ENCODE results near the gene WDR48. TPM values are rescaled to one million over a fixed set of nuclear protein-coding genes. Genes with fewer than 3 reads are reported as not detected.

WDR48 gene
- total RNA-seq, 3 donors from 2014 or later: 33.0 to 46.8 (median 37.5) TPM

DNA sequence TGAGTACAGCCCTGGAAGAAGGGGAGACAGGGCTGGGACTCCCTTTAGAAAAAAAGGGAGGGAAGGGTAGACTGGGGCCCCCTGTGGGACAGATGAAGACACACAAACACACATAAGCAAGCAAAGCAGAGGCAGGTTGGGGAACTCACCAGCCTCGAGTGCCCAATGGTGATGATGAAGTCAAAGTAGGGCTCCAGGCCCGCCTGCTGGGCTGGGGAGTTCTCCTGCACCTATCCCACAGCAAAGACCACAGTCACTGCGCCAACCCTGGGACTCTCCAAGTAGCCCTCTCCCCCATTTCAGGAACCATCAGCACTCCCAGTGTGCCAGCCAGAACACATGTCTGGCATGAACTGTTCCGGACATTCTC, 51.5 kb downstream of the WDR48 start:
- intact Hi-C loops (cut with DNase I, micrococcal nuclease): no loop called here
- H3K36me3 ChIP-seq (ENCODE audit: low read depth): no peaks in the 10 kb centered on the region
- peaks cover 37% of the 10 kb centered on the region for H3K4me1 ChIP-seq (ENCODE audit: low read depth)
- ATAC-seq (no peak), DNase-seq (no peak)
- TF ChIP-seq CTCF (IDR thresholded peaks at IDR 0.05): no peak
- no peak overlapping the region for H3K4me3 ChIP-seq
- H3K9me3 ChIP-seq: no peaks in the 10 kb centered on the region

- Histone ChIP-seq H3K9me3 (no peaks in the 10 kb centered on the region), H3K4me1 (ENCODE audit: low read depth) (peaks cover 37% of the 10 kb centered on the region), H3K36me3 (ENCODE audit: low read depth) (no peaks in the 10 kb centered on the region), H3K4me3 (no peak overlapping the region)
- DNase-seq (no peak), ATAC-seq (no peak)
- intact Hi-C loops (cut with DNase I, micrococcal nuclease): no loop called here
- no peak for TF ChIP-seq CTCF (IDR thresholded peaks at IDR 0.05)
Measured at GRCh38 chr3:39103791-39104552, 52.2 kb downstream of the WDR48 start.

DNA sequence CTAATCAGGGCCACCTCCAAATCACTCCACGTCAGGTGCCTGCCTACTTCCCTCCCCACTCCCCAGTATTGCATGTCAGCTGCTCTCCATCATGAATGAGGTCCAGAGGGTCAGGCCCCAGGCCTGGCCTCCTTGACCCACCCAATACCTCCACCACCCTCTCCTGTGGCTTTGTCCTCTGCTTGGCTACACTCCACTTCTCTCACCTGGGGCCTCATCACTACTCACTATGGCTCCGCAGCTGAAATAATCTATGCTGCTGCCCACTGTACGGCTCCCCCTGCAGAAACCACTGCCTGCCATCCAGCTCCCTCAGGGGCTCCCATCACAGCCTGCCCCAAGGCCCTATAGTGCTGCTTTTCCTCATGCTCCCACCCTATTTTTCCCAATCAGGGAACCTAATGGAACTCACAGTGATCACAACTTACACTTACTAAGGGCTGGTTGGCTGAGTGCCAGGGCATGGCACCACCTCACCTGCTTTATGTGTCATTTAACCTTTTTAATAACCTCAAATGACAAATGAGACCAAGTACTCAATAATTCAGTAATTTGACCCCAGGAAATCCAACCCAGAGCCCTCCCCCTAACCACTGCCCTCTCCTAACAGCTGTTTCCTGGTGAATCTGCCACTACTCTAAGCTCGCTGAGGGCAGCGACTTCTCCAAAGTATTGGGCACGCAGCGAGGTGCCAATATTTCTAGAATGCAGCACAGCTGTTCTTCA, 53.3 kb downstream of the WDR48 start:
- Histone ChIP-seq H3K4me3 (no peak overlapping the region), H3K36me3 (ENCODE audit: low read depth) (no peaks in the 10 kb centered on the region), H3K9me3 (no peaks in the 10 kb centered on the region), H3K4me1 (ENCODE audit: low read depth) (peaks cover 37% of the 10 kb centered on the region)
- TF ChIP-seq CTCF (IDR thresholded peaks at IDR 0.05): no peak
- no peak for ATAC-seq
- no peak for DNase-seq
- intact Hi-C loops (cut with DNase I, micrococcal nuclease): no loop called here

DNA sequence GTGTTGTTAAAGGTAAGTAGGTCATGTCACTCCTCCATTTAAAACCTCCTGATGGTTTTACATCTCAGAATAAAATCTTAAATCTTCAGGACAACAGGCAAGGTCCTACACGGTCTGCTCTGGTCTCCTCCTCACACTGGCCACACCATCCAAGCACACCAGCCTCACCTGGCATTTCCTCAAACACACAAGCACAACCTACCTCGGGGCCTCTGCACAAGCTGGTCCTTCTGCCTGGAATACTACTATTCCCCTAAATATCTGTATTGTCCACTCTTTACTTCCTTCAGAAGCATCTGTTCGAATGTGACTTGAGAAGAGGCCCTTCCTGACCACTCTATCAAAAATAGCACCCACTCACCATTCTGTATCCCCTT, 53.9 kb downstream of the WDR48 start:
- no peak for TF ChIP-seq CTCF (IDR thresholded peaks at IDR 0.05)
- Histone ChIP-seq H3K9me3 (no peaks in the 10 kb centered on the region), H3K4me1 (ENCODE audit: low read depth) (peaks cover 37% of the 10 kb centered on the region), H3K36me3 (ENCODE audit: low read depth) (no peaks in the 10 kb centered on the region), H3K4me3 (no peak overlapping the region)
- intact Hi-C loops (cut with DNase I, micrococcal nuclease): no loop called here
- no peak for DNase-seq
- ATAC-seq: no peak

- H3K4me1 ChIP-seq (ENCODE audit: low read depth): peaks cover 37% of the 10 kb centered on the region
- intact Hi-C loops (cut with DNase I, micrococcal nuclease): no loop called here
- no peak for DNase-seq
Measured at GRCh38 chr3:39106281-39106811, 54.5 kb downstream of the WDR48 start.

More at GRCh38 chr3:39106281-39106811, 54.5 kb downstream of the WDR48 start:
- no peaks in the 10 kb centered on the region for H3K9me3 ChIP-seq
- H3K36me3 ChIP-seq (ENCODE audit: low read depth): no peaks in the 10 kb centered on the region
- no peak for TF ChIP-seq CTCF (IDR thresholded peaks at IDR 0.05)
- ATAC-seq: no peak
- H3K4me3 ChIP-seq: peak overlapping the region; percentile 100

Data from mucosa of descending colon (tissue), 3 donors.